Motor neuron (in vitro differentiated cells): ENCODE data around the gene KRTAP12-4. TPM values are rescaled to one million over a fixed set of nuclear protein-coding genes. Genes with fewer than 3 reads are reported as not detected.
"Not testable (repeated sequence)": the region's sequence is repeated elsewhere in the genome, so short reads cannot be mapped to it uniquely, and the experiment has no call there.

Experiments used
- ATAC-seq, 8 experiments: fragments of 200-7000 bp; cut with Tn5 transposase; replicated peaks in 6 of 8; 2 replicates each; pipeline ENCODE4 v1.8.0; 2021; ENCODE audit warnings: mild to moderate bottlenecking in 8 of 8, moderate library complexity in 8 of 8
- H3K27ac ChIP-seq, 2 donors: fragments of 250-450 bp; sonication (Bioruptor Pico); 2 replicates each; pipeline ENCODE4 v1.9.0; 2021; ENCODE audit warnings: antibody characterized with exemption in 2 of 2, mild to moderate bottlenecking in 2 of 2, moderate library complexity in 1 of 2
- H3K4me1 ChIP-seq, 2 donors: fragments of 250-450 bp; sonication (Bioruptor Pico); replicated peaks in 1 of 2; 2 replicates each; pipeline ENCODE4 v1.6.1; 2021; ENCODE audit warnings: antibody characterized with exemption in 2 of 2, mild to moderate bottlenecking in 2 of 2, moderate library complexity in 1 of 2
- H3K4me3 ChIP-seq, 5 donors: fragments of 250-450 bp; sonication (Bioruptor Pico); 2 replicates each; pipeline ENCODE4 v1.9.0; 2021; ENCODE audit warnings: antibody characterized with exemption in 5 of 5, mild to moderate bottlenecking in 5 of 5, moderate library complexity in 4 of 5
- WGBS, 10 experiments: fragments of 450-650 bp; shearing (Covaris generic); methylation state at CpG; one replicate each; pipeline ENCODE4 v1.0.0; 2022; 5-methylcytosine and 5-hydroxymethylcytosine counted together
- in situ Hi-C, 9 experiments: fragments of 400-800 bp; cut with MboI; loops; one replicate each; pipeline ENCODE4 v1.15.0; 2021; ENCODE audit warnings: low sequenced_read_pairs in 9 of 9, low pct_unique_long_range_greater_than_20kb in 2 of 9; ENCODE audit not compliant: unreplicated experiment in 9 of 9
- total RNA-seq, 8 experiments: library from RNA; unstranded; fragments of 300-600 nt; gene quantifications; 2 replicates each; pipeline versions ENCODE4 v1.2.3 to v1.2.4, GENCODE V29; 2022

The KRTAP12-4 gene
- total RNA-seq, 8 experiments from 2014 or later, result not detected

DNA sequence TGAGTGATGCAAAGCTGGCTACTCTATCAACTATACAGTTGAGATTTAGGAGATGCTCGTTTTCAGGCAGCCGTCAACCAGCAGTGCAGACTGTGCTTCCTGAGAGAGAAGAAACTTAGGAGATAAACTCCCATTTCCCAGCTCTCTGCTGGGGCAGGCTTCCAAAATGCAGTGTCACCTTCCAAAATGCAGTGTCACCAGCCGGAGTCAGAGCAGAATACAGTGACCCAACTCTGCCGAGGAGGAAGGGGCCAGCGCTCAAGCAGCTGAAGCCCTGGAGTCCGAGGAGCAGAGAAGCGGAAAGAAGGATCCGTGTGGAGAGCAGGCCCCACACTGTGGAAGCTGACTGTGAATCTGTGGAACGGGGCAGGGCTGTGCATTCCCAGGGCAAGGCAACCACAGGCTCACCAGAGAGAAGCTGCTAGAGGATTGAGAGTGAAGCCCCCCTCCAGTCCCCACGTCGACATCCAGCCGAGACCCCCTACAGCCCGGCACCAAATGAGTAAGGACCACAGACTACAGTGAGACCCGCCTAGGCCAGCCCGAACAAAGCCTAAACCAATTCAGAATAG, 28.2 kb upstream of the KRTAP12-4 start:
- in situ Hi-C loops, result no loop called here
- no peak for ATAC-seq
- Histone ChIP-seq H3K4me1 (peaks cover 4 to 17% of the 10 kb centered on the region in 2 donors), H3K4me3 (no peak overlapping the region), H3K27ac (no peak overlapping the region)
- 7 to 82% (median 58%) methylated on average over 1 to 8 of the region's 15 CpGs; no CpG with 5 or more reads in 5 of the 10 experiments for WGBS, 10 experiments

DNA sequence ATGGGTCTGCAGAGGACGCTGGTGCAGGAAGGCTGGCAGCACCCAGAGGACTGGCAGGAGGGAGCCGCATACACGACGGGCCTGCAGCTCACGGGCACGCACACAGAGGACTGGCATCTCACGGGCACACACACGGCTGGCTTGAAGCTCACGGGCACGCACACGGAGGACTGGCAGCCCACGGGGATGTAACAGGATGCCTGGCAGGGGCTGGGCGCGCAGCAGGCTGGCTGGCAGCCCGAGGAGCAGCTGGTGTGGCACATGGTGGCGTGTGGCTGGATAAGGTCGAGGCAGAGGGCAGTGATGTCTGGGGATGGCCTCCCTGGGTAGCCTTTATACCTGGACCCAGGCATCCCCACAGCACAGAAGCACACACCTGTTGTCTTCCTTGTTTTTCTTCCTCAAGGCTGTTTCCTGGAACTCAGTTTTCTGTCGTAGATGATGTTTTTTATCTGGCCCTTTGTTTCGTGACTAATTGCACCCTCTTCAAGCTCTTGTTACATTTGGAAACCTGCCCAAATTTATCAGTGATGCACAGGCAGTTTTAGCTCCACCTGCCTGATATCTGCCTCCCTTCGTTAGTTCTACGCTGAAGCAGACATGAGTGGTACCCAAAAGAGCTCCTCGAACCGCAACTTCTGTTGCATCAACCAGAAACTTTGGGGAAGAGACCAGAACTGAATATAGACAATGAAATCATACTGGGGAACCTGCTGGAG, 27.6 kb upstream of the KRTAP12-4 start, which contains the start of gene KRTAP12-1:
TSS of gene KRTAP12-1 (minus strand) at position 303 of the 719 bp plus-strand sequence. CDS start at position 263, 40 bp downstream.
- in situ Hi-C loops, result no loop called here
- Histone ChIP-seq H3K27ac (no peak within 1 kb of the TSS), H3K4me3 (no peak within 1 kb of the TSS), H3K4me1 (peaks cover 4 to 10% of the 10 kb centered on the region in 2 donors)
- ATAC-seq, result no peak
- 27 to 96% (median 80%) methylated on average over 1 to 12 of the region's 23 CpGs; no CpG with 5 or more reads in 1 of the 10 experiments for WGBS, 10 experiments

DNA sequence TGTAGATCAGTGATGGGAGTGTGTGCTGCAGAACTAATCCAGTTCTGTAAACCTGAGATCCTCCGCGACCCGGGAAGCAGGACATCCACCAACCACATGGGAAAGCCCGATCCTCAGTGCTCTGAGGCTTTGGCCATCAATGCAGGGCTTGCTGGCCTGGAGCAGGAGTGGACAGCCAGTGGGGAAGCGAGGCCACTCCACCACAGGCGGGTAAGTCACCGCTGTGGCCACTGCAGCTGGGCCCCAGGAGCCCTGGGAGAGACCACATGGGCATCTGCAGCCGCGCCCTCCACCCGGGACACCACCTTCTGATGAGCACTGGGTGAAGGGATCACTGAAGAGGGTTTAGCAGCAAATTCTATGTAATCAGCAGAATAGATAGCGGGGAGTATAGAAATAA, 26.7 kb upstream of the KRTAP12-4 start:
- in situ Hi-C loops, result no loop called here
- no peak overlapping the region for H3K27ac ChIP-seq

DNA sequence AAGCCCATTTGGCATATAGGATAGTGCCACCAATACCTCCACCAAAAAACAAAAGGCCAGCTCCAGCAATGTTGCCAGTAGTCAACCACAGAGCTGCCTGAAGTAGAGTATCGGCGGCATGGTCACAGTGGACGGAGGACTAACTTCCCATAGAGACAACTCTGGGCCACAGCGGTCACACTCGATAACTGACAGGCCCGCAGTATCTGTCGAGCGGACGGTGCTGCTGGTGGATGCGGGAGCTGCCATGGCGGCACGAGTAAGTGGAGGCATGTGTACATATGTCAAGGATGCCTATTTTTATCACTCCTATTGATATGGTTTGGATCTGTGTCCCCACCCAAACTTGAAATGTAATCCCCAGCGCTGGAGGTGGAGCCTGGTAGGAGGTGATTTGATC, 23.4 kb upstream of the KRTAP12-4 start:
- Histone ChIP-seq H3K4me3 (no peak overlapping the region), H3K4me1 (no peaks in the 10 kb centered on the region), H3K27ac (no peak overlapping the region)
- in situ Hi-C loops, result no loop called here
- no peak for ATAC-seq
- WGBS, 10 experiments, result 62 to 95% (median 80%) methylated on average over 1 to 10 of the region's 13 CpGs; no CpG with 5 or more reads in 3 of the 10 experiments

More for the DNA sequence above, 26.7 kb upstream of the KRTAP12-4 start:
- WGBS, 10 experiments, result 27 to 95% (median 73%) methylated on average over 1 to 10 of the region's 11 CpGs; no CpG with 5 or more reads in 3 of the 10 experiments
- H3K4me1 ChIP-seq, result peaks cover 0 to 1% of the 10 kb centered on the region in 2 donors
- no peak overlapping the region for H3K4me3 ChIP-seq
- ATAC-seq, result no peak

DNA sequence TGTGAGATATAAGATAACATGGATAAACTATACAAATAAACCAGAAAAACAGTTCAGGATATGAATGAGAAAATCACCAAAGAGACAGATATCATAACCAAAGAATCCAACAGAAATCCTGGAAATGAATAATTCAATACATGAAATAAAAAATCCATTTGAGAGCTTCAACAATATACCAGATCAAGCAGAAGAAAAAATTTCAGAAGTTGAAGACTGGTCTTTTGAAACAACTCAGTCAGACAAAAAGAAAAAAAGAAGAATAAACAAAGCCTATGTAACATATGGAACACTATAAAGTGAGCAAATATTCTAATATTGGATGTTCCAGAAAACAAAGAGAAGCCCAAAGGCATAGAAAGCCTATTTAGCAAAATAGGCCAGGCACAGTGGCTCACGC, 17.5 kb upstream of the KRTAP12-4 start:
- in situ Hi-C loops, result no loop called here
- no peak overlapping the region for H3K4me3 ChIP-seq
- H3K27ac ChIP-seq, result no peak overlapping the region
- no peaks in the 10 kb centered on the region for H3K4me1 ChIP-seq
- ATAC-seq, result no peak
- 60 to 100% (median 82%) methylated on average over 1 of the region's 1 CpG; no CpG with 5 or more reads in 4 of the 10 experiments for WGBS, 10 experiments

DNA sequence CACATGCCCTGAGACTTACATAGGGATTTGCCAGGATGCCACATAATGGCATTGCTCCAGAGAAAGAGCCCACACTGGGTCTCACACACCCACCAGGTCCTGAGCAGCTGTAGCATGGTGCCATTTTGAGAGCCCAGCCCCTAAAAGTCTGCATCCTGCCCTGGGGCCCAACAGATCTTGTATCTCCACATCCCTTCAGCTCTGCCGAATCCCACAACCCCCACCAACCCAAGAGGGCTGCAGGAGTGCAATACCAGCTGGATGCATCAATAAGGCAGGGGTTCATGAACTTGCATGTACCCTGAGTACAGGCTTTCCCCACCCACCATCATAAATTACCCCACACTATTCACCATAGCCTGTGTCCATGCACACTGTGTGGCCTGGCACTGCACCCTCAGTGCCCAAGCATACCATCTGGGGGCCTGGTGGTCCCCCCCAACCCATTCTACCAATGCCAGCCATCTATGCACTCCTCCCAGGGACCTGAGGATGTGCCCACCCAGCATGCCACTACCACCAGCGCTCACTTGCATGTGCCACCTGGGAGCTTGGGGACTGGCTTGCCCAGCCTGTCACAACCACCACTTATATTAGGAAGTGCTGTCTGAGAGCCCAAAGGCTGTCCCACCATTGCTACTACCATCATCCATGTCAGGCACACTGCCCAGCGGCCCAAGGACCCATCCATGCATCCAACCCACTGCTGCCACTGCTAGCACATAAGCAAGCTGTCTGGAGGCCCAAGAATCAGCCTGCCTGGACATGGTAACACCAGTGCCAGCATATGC, 16.4 kb upstream of the KRTAP12-4 start:
- WGBS, 10 experiments, result 0 to 80% (median 57%) methylated on average over 1 to 3 of the region's 3 CpGs; no CpG with 5 or more reads in 5 of the 10 experiments
- ATAC-seq, result no peak
- Histone ChIP-seq H3K4me1 (no peaks in the 10 kb centered on the region), H3K4me3 (no peak overlapping the region), H3K27ac (no peak overlapping the region)
- in situ Hi-C loops, result no loop called here

DNA sequence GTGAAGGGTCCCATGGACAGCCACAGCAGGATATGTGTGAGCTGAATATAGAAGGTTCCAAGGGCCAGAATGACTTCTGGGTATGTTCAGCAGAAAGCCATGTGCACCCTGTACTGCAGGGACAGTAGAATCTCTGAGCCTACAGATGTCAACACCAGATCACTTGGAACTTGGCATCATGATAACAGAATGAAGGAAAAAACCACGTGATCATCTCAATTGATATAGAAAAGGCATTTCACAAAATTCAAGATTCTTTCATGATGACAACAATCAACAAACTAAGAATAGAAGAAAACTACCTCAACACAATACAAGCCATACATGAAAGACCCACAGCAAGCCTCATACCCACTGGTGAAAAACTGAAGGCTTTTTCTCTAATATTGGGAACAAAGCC, 13.2 kb upstream of the KRTAP12-4 start:
- no peak for ATAC-seq
- H3K4me3 ChIP-seq, result no peak overlapping the region
- H3K4me1 ChIP-seq, result no peaks in the 10 kb centered on the region
- WGBS, 10 experiments, result 0 to 78% (median 22%) methylated on average over 1 of the region's 1 CpG; no CpG with 5 or more reads in 3 of the 10 experiments
- in situ Hi-C loops, result no loop called here
- H3K27ac ChIP-seq, result no peak overlapping the region

DNA sequence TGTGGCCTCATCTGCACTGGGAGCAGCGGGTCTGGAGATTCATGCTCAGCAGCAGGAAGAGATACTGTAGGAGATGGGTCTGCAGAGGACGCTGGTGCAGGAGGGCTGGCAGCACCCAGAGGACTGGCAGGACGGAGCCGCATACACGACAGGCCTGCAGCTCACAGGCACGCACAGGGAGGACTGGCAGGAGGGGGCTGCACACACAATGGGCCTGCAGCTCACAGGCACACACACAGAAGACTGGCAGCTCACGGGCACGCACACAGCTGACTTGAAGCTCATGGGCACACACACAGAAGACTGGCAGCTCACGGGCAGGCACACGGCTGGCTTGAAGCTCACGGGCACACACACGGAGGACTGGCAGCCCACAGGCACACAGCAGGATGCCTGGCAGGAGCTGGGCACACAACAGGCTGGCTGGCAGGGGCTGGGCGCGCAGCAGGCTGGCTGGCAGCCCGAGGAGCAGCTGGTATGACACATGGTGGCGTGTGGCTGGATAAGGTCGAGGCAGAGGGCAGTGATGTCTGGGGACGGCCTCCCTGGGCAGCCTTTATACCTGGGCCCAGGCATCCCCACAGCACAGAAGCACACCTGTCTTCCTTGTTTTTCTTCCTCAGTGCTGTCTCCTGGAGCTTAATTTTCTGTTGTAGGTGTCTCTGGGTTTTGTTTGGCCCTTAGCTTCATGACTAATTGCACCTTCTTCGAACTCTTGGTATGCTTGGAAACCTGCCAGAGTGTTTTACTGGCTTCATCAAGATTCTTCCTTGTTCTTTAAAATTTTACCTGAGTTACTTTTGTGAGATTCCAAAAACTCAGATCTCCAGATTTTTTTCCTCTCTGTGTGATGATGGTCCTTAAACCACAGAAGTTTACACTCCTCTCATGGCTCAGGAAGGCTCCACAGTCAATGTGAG, 12.2 kb upstream of the KRTAP12-4 start, which contains the start of gene KRTAP12-2:
TSS of gene KRTAP12-2 (minus strand) at position 527 of the 920 bp plus-strand sequence. CDS start at position 486, 41 bp downstream.
- WGBS, 10 experiments, result 0 to 83% (median 70%) methylated on average over 1 to 6 of the region's 19 CpGs; no CpG with 5 or more reads in 2 of the 10 experiments
- no peak for ATAC-seq
- Histone ChIP-seq H3K4me1 (no peaks in the 10 kb centered on the region), H3K4me3 (no peak within 1 kb of the TSS), H3K27ac (no peak within 1 kb of the TSS)
- in situ Hi-C loops, result no loop called here

DNA sequence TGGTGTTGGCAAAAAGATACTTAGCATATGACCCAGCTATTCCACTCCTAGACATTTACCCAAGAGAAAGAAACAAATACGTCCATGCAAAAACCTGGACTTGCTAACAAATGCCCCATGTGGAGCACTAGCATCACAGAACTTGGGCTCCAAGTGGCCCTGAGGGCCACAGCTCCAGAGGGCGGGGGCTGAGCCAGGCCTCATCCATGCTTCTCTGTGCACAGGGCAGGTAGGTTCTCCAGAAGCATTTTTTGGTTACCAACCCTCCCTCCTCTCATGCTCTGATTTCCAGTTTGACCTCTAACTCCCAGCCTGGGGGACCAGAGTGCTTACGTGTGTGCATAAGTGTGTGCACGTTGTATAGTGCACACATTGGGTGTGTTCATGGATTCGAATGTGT, 10.2 kb upstream of the KRTAP12-4 start:
- 0 to 100% (median 82%) methylated on average over 1 to 4 of the region's 5 CpGs; no CpG with 5 or more reads in 2 of the 10 experiments for WGBS, 10 experiments
- no peak overlapping the region for H3K4me3 ChIP-seq
- in situ Hi-C loops, result no loop called here
- no peak overlapping the region for H3K27ac ChIP-seq
- H3K4me1 ChIP-seq, result no peaks in the 10 kb centered on the region
- ATAC-seq, result no peak

DNA sequence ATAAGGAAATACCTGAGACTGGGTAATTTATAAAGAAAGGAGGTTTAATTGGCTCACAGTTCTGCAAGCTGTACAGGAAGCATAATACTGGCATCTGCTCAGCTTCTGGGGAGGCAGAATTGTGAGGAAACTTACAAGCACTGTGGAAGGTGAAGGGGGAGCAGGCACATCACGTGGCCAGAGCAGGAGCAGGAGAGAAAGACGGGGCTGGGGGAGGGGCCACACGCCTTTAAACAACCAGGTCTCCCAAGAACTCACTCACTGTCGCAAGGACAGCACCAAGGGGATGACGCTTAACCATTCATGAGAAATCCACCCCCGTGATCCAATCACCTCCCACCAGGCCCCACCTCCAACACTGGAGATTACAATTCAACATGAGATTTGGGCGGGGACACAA, 7.1 kb upstream of the KRTAP12-4 start:
- H3K4me1 ChIP-seq, in situ Hi-C loops, H3K4me3 ChIP-seq, H3K27ac ChIP-seq, ATAC-seq: not testable (repeated sequence)
- 0 to 100% (median 73%) methylated on average over 1 to 5 of the region's 7 CpGs for WGBS, 10 experiments

DNA sequence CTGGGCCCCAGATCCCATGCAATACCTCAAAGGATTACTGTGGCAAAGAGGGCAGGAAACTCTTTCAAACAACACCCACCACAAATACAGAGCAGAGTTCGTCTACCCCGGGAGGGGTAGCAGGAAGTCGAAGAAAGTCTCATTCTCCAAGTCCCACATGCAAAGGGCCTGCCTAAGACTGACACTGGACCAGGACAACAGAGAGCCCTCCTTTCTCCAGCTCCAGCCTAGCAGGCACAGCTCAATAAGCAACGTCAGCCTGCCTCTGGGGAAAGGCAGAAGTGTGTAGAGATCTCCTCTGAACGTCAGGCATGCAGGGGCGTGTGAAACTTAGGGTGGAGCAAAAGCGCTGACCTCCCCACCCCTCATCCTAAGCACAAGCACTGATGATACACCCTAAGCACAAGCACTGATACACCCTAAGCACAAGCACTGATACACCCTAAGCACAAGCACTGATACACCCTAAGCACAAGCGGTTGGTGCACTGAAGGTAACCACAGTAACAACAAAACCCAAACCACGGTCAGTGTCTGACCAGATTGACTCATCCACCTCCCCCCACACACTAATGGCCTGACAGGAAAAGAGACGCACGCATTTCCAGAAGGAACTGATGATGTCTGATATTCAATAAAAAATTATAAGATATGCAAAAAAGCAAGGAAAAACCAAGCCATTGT, 4.6 kb upstream of the KRTAP12-4 start:
- in situ Hi-C loops, result no loop called here
- Histone ChIP-seq H3K4me1 (no peaks in the 10 kb centered on the region), H3K4me3 (no peak overlapping the region), H3K27ac (no peak overlapping the region)
- peak in 2 of 8 experiments; percentile 60 to 97 for ATAC-seq
- 25 to 100% (median 67%) methylated on average over 1 to 10 of the region's 11 CpGs; no CpG with 5 or more reads in 1 of the 10 experiments for WGBS, 10 experiments

DNA sequence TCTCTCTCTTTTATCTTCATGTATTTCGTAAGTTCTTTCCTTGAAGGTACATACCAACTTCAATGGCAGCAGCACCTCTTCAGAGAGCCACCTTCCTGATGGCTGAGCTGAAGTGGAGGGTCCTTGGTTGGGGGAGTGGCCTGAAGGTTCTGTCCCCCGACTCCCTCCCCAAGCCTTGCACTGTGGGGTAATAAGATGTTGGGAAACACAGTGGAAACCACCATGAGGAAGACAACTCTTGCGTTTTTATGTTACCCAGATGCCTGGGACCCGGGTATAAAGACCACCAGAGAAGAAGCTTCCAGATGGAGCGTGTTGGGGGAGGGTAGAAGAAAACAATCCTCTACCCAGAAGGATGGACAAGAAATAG, 4.1 kb upstream of the KRTAP12-4 start:
- no peak for ATAC-seq
- Histone ChIP-seq H3K4me3 (no peak overlapping the region), H3K27ac (no peak overlapping the region), H3K4me1 (no peaks in the 10 kb centered on the region)
- in situ Hi-C loops, result no loop called here
- WGBS, 10 experiments, result 60 to 100% (median 83%) methylated on average over 1 of the region's 5 CpGs; no CpG with 5 or more reads in 7 of the 10 experiments
